GM12878 (cell line): ENCODE measurements around the gene YEATS2.

ENCODE experiments used
- BMI1 ChIP-seq: fragments of 450-650 bp; IDR thresholded peaks from 2 replicates; pipeline ENCODE4 v1.6.1; 2016; ENCODE audit warnings: mild to moderate bottlenecking, moderate library complexity, borderline replicate concordance
- MAX ChIP-seq: IDR thresholded peaks from 2 replicates; pipeline ENCODE4 v1.6.1; 2012; ENCODE audit warnings: low read depth, low read length, improper control_type of control experiment
- NFYB ChIP-seq: IDR thresholded peaks from 2 replicates; pipeline ENCODE4 v1.6.1; 2011; ENCODE audit warnings: low read depth, mild to moderate bottlenecking, low read length, improper control_type of control experiment, moderate library complexity; ENCODE audit not compliant: insufficient read depth

DNA sequence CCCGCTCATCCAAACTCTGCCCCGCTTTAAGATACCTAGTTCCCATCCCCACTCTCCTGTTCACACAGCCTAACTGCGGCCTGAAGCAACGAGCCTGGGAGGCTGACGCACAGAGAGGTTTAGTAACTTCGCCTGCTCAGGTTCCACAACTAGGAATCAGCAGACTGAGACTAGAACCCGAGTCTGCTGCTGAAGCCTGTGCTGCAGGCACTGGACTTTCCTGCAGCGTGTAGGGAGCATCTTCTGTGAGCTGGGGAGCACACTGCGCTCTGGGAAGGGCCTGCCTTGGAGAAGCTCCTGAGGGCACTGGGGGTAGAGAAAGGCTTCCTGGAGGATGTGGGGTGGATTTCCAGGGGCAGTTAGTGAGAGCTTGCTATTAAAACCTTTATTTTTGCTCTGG is 132.6 kb downstream of the YEATS2 start:
- TF ChIP-seq BMI1 (no peak), MAX (no peak), NFYB (no peak)
